SKM-1 treated with dmso at 0.1 percent for 144 hours (cell line): ENCODE measurements around the gene MAP3K13.
"Not testable (repeated sequence)": the region's sequence is repeated elsewhere in the genome, so short reads cannot be mapped to it uniquely, and the experiment has no call there.

Experiments used
- DNase-seq: peaks from one replicate; lab custom pipeline; 2025; ENCODE audit not compliant: unreplicated experiment; lab: John Stamatoyannopoulos, UW

Gene MAP3K13

DNA sequence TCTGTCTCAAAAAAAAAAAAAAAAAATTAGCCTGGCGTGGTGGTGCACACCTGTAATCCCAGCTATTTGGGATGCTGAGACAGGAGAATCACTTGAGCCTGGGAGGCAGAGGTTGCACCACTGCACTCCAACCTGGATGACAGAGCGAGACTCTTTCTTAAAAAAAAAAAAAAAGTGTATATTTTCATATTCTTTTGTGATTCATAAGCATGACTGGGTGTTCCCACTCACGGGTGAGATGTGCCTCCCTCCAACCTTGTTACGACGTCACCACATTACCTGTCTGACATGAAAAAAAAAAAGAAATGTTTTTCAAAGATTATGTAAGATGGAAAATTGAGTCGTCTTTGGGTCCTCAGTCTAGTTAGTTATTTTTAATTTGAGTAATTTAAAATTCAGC, 79.1 kb downstream of the MAP3K13 start:
- no peak for DNase-seq

DNA sequence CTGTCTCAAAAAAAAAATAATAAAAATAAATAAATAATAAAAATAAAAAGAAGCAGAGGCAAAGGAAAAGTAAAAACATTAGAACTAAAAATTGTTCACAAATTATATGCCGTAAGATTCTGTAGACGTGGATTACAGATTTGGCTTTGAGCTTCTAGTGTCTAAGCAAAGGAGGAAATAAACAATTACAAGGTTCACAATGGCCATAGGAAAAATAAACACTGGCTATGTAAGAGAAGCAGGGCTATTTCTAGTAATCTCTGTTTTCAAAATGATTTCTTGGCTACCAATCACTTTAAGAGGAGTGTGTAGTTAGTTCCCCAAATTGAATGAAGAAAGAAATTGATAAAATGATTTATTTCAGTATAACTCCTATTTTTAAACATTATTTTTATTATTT, 81.4 kb downstream of the MAP3K13 start:
- DNase-seq = no peak

DNA sequence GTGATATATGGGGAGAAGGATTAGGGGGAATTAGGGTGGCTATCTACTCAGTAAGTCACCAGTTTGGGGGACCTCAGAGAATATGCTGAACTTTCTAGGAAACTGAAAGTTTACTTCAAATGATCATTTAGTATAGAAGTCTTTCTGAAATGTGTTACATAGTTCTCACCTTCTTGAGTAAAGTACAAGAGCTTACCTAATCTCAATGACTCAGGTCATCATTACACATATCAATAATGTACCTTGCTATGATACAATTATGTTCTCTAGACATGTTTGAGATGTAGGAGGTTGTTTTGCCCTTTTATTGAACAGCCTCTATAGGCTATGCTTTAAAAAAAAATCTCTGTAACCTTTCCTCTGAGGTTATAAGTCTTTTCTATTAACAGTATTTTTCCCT, 85.2 kb downstream of the MAP3K13 start:
- DNase-seq = no peak

DNA sequence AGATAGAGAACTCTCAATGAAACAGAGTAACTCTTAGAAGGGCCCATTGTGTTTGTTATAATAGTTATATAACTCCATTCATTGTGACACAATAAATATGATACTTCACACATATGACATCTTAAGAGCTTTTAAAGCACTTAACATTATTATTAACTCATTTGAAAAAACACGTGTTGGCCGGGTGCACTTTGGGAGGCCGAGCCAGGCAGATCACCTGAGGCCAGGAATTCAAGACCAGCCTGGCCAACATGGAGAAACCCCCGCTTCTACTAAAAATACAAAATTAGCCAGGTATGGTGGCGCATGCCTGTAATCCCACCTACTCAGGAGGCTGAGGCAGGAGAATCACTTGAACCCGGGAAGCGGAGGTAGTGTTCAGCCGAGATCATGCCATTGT, 88.5 kb downstream of the MAP3K13 start:
- not testable (repeated sequence) for DNase-seq

DNA sequence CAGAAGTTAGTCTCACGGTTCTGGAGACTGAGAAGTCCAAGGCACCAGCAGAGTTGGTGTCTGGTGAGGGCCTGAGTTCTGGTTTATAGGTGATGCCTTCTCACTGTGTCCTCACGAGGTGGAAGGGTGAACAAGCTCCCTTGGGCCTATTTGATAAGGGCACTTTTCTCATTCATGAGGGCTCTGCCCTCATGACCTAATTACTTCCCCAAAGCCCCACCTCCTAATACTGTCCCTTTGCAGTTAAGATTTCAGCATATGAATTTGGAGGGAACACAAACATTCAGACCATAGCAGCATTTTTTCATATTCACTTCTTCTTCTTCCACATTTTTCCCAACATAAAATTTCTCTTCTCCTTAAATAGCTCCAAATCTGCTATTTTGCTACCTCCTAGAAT, 94.4 kb downstream of the MAP3K13 start:
- no peak for DNase-seq

DNA sequence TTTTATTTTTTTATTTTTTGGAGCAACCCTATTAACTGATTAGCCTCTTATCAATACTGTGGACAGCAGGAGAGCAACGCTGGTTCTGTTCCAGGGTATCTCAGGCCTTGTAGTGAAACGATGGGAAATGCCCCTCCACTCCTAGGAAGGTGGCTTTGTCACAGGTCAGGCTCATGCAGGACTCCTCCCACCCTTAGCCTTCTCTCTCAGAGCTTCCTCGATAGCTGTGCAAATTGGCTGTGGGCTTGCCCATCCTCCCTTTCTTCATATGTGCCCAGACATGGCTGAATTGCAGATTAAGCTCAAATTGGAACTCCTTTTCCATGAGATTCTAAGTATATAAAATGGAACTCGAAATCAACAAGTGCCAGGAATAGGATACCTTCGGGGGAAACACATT, 97.4 kb downstream of the MAP3K13 start:
- DNase-seq = no peak

DNA sequence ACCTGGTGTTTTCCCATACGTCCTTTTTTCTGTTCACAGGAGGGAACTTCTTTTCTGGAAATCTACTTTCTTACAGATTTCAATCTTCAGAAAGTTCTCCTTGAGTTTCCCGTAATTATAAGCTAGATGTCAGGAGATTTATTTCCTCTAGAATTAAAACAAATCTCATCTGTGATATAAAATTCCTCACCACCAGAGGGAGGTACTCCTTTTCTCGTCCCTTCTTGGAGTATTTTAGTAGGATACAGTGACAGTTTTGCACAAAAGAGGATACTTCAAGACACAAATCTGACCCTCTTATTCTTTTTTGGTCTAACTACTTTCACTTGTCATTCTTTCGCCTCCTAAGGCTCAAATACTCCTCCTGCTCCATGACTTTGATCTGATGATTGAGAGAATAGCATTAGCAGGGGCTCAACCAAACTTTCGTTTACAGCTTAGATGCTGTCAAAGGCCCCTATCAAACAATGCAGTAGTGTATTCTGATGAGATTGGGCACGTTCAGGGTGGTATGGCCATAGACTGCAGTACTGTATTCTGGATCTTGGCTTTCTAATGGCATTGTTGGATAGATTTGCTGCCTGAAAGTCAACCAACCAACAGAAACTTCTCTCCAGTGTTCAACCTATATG, 97.9 kb downstream of the MAP3K13 start:
- no peak for DNase-seq

DNA sequence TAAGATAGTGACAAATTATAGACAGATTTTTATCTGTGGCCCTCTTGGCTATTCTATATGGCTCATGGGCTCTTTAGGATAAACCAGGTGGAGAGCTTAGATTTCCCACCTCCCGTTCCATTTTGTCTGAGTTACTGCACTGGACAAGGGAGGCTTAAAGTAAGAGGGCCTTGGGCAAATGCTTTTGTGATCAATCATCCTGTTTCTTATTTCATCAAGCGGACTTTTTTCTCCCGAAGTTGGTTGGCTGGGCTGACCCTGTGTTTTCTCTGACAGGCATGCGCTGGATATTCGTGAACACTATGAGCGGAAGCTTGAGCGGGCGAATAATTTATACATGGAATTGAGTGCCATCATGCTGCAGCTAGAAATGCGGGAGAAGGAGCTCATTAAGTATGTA, 102.5 kb downstream of the MAP3K13 start:
- no peak for DNase-seq

DNA sequence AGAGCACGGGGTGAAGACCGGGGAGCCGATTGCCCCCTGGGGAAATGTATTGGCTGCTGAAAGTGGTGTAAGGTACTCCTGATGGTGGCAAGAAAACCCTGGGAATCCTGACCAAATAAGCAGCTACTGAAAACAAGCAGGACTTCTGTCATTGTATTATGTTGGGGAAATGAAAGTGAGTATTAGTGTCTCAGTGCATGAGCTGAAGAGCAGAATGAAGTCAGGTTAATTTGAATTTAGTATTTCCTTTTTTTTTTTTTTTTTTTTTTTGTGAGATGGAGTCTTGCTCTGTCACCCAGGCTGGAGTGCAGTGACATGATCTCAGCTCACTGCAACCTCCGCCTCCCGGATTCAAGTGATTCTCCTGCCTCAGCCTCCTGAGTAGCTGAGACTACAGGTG, 103.2 kb downstream of the MAP3K13 start:
- DNase-seq = not testable (repeated sequence)

DNA sequence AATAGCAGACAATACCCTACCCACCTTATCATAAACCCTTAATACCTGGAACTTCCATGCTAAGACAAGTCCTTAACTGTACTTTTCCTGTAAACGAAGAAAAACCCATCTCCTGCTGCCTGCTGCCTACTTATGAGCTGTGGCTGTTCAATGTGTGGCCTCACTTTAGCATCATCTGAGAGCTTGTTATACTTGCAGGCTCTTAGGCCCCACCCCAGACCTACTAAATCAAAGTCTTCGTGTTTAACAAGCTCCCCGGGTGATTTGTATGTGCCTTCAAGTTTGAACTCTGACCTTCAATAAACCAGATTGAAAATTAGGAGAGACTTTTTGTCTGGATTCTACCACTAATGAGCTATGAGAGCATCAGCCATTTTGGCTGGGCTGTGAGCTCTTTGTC, 106.6 kb downstream of the MAP3K13 start:
- no peak for DNase-seq

DNA sequence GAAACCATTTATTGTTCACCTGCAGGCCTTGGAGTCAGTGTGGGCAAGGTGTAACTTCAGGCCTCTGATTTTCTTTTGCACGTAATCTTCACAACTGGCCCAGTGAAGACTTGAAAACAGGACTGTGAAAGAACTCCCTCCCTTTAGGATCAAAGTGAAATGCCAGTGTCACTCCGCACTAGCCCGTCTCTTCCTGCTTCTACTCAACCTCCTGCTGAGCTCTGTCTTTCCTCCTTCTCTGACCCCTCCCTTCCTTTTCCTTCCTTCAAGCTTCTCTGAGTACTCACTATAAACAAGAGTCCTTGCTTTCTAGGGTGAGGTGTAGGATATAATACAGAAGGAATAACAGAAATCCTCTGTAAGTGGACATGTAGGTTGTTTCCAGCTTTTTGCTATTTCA, 107.4 kb downstream of the MAP3K13 start:
- no peak for DNase-seq

DNA sequence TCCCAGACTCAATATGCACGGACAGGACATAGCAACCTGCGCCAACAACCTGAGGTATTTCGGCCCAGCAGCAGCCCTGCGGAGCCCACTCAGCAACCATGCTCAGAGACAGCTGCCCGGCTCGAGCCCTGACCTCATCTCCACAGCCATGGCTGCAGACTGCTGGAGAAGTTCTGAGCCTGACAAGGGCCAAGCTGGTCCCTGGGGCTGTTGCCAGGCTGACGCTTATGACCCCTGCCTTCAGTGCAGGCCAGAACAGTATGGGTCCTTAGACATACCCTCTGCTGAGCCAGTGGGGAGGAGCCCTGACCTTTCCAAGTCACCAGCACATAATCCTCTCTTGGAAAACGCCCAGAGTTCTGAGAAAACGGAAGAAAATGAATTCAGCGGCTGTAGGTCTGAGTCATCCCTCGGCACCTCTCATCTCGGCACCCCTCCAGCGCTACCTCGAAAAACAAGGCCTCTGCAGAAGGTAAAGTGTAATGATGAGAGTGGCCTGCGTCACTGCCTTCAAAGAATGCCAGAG, 110.4 kb downstream of the MAP3K13 start:
- no peak for DNase-seq

DNA sequence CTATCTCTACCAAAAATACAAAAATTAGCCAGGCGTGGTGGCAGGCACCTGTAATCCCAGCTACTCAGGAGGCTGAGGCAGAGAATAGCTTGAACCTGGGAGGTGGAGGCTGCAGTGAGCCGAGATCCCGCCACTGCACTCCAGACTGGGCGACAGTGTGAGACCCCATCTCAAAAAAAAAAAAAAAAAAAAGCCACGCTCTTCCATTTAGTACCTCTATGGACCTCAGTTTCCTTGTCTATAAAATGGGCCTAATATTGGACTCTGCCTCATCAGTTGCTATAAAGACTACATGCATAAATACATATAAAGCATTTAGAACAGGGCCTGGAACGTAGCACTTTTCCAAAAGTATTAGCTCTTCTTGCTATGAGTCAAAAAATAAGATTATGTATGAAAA, 112.0 kb downstream of the MAP3K13 start:
- DNase-seq = not testable (repeated sequence)

DNA sequence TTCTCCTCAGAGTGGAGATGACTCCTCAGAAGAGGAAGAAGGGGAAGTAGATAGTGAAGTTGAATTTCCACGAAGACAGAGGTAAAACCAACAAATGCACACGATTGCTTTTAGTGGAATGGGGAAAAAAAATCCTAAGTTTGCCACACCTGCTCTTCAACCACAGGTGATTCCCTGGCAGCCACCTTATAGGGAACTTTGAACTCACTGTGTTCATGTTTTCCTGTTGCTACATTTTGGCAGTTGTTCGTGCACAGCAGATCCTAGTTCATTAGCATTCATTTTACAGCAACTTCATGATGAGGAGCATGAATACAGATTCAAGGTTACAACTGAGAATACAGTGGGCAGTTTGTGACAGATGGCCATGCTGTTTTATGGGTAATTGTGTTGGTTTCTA, 114.4 kb downstream of the MAP3K13 start:
- DNase-seq = no peak

DNA sequence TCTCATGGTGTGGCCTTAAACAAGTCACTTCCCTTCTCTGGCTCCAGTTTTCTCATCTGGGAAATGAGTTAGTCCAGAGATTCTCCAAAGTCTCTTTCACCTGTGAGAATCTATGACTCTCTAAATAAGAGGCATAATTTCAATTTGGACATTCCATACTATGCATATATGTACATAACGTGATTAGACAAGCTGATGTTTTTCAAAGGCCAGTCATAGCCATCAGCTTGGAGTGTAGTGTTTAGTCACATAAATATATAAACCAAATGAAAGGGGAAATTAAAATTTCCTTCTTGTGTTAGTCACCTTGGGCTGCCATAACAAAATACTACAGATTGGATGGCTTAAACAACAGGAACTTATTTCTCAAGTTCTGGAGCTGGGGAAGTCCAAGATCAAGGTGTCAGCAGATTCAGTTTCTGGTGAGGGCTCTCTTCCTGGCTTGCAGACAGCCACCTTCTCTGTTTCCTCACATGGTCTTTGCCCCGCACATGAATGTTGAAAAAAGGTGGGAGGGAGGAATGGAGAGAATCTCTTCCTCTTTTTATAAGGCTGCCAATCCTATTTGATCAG, 116.5 kb downstream of the MAP3K13 start:
- no peak for DNase-seq

DNA sequence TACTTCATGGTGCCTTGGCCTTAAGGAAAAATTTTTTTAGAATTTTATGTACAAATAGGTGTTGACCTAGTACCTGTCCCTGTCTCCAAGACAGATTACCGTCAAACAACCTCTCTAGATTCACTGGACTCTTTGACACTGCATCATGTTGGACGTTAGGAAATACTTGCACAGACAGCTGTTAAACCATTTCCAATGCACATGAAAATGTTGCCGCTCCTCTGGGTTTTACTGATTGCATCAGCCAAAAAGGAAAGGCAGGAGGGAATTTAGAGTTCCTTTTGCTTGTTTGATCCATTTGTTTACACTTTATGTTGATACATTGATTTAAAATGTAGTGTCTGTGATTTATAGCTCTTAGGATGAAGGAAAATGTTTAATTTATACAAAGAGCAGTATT, 121.4 kb downstream of the MAP3K13 start:
- no peak for DNase-seq

DNA sequence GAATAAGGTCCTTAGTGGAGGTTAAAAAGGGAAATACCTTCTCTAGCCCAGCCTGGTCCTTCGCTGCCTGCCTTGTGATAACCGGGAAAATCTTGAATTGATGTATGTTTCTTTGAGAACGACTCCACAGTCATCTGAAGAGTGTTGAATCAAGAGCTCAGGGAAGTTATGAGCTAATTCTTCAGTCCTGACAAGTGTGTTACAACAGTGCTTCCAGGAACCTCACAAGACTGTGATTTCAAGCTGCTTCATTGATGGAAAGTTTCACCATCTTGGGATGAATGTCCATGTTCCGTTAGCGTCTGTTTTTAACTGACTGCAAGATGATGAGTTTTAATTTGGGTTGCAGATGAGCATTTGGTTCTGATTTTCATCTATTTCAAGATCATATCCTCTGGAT, 123.5 kb downstream of the MAP3K13 start:
- no peak for DNase-seq

DNA sequence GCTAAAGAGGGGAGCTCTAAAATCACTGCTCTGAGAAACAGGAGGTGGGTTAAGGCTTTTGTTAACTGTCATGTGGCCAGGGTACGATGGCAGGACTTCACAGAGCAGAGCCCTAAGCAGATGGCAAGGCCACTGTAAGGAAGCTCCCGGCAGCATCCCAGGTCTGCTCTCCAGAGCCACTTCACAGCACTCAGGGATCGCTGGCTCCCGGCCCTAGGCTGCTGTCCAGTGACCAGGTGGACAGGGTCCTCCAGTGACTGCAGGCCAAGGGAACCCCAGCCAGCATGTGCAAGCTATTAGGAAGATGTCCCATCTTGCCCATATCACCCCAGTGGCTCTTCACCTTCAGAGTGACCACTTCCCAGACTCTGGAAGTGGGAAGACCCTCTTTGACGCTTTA, 125.5 kb downstream of the MAP3K13 start:
- DNase-seq = no peak

DNA sequence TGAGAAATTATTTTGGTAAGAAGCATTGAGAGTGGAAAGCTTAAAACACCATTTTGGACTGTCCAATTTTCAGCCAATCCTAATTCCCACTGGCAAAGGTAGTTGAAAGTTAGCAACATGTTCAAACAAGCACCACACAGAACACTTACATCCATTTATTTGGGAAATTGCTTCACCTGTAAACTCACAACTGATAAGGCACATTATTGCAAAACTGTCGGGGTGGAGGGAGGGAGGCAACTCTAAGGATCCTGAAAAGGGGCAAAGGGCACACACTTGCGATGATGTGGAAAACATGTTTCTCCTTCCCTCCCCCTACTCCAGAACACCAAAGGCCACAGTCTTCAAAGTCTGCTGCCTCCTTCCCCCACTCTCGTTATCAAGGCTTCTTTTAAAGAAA, 126.5 kb downstream of the MAP3K13 start:
- DNase-seq = no peak

DNA sequence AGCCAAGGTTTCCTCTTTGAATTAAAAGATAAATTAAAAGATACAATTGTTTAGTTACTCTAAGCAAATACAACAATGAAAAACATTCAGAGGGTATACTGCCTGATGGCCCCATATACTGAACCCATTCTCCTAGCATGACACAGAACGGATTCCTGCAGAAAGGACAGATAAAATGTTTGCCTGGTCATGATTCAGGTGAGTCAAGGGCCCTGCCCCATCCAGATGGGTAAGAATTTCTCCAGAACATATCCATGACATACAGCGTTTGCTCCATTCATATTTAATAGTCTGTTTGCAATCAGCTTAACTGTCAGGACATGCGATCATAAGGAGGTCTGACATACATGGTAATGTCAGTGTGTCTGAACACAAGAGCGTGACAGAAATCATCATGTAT, 127.3 kb downstream of the MAP3K13 start:
- no peak for DNase-seq

DNA sequence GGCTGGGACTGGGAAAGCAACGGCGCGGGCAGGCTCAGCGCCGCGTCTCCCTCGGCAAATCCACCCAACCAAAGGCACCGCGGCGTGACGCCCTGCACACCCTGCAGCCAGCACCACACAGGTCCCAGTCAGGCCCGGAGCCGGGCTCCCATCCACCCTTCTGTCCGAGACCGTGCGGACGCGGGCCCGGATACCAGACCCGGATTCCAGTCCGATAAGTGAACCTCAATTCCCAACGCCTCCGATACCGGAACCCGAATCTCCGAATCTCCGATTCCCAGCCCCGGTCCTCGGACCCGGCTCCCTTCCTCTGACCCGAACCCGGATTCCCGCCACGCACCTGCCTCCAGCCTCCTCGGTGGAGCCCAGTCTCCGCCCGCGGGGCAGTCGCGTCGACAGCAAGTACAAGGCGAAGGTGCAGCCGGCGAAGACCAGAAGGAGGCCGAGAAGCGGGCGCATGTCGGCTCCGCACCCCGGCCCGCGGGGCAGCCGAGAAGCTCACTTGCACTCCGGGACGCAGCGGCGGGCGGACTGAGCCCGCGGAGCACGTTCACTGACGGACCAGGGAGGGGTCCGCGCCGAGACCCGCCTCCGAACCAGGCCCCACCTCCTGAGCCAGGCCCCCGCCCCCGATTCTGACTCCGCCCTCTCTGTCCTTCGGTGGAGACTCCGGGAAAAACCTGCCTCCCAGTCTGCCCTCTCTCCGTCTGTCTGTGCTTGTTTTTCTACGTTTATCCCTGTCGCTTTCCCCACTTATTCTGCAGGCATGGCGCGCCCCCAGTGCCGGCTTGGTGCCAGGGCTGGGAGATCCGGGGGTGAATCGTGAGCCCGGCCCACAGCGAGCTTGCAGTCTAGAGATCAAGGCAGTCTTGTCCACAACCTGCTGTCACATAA, 135.8 kb downstream of the MAP3K13 start, which contains the start of gene TMEM41A:
TMEM41A (minus strand) TSS at position 533 of the 894 bp plus-strand sequence; CDS start at position 459, 74 bp downstream.
- DNase-seq = peak; percentile 88

DNA sequence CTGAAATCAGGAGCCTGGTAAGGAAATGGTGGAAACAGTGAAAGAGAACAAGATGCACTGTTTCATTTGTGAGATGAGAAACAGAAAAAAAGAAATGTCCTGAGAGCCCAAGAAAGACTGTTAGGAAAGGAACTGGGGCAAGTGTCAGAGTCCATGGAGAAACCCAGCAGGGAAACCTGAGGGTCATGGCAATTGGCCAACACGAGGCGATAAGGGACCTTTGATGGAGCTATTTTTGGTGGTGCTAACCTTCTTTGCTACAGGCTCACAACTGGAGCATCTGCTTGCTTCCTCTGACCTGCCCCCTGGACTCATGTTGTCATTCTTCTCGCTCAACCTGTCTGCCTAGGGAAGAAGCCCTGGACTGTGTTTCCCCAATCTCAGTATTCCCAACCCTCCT, 140.1 kb downstream of the MAP3K13 start:
- no peak for DNase-seq
